OCI-LY7 (cell line): Measurements from ENCODE around the gene DUSP19.

ENCODE experiments used
- CTCF ChIP-seq: fragments of 200-600 bp; sonication (generic); conservative IDR thresholded peaks from 2 replicates; pipeline ENCODE4 v1.5.1; 2014; ENCODE audit warnings: mild to moderate bottlenecking, antibody characterized with exemption, low read length, moderate library complexity, mixed read lengths
- EZH2phosphoT487 ChIP-seq: fragments of 200-600 bp; sonication (generic); IDR thresholded peaks from 2 replicates; pipeline ENCODE4 v1.6.1; 2018; ENCODE audit warnings: low read depth, borderline replicate concordance, mild to moderate bottlenecking, mixed run types, antibody characterized with exemption, low read length, moderate library complexity, mixed read lengths

GRCh38 chr2:183040604-183041003, 37.9 kb upstream of the DUSP19 start:
- TF ChIP-seq CTCF = no peak
- TF ChIP-seq EZH2phosphoT487 = no peak
